GM21381 (cell line): ENCODE results near the gene IL1RAPL1.

Experiments
- ATAC-seq: cut with Tn5 transposase; IDR thresholded peaks from one replicate; pipeline ENCODE4 v1.9.1; 2021; ENCODE audit warnings: mild to moderate bottlenecking, moderate library complexity; ENCODE audit not compliant: unreplicated experiment

The IL1RAPL1 gene

GRCh38 chrX:28946846-28947245 is 359.6 kb downstream of the IL1RAPL1 start:
- no peak for ATAC-seq

- ATAC-seq: no peak
Observed at GRCh38 chrX:28960063-28960462, 372.8 kb downstream of the IL1RAPL1 start.

- no peak for ATAC-seq
Observed at GRCh38 chrX:28966331-28966730, 379.1 kb downstream of the IL1RAPL1 start.

- no peak for ATAC-seq
Observed at GRCh38 chrX:28969126-28969525, 381.9 kb downstream of the IL1RAPL1 start.

- ATAC-seq: no peak
Observed at GRCh38 chrX:28979877-28980276, 392.6 kb downstream of the IL1RAPL1 start.

GRCh38 chrX:28981952-28982351 is 394.7 kb downstream of the IL1RAPL1 start:
- no peak for ATAC-seq

- no peak for ATAC-seq
Observed at GRCh38 chrX:28988246-28988645, 401.0 kb downstream of the IL1RAPL1 start.

DNA sequence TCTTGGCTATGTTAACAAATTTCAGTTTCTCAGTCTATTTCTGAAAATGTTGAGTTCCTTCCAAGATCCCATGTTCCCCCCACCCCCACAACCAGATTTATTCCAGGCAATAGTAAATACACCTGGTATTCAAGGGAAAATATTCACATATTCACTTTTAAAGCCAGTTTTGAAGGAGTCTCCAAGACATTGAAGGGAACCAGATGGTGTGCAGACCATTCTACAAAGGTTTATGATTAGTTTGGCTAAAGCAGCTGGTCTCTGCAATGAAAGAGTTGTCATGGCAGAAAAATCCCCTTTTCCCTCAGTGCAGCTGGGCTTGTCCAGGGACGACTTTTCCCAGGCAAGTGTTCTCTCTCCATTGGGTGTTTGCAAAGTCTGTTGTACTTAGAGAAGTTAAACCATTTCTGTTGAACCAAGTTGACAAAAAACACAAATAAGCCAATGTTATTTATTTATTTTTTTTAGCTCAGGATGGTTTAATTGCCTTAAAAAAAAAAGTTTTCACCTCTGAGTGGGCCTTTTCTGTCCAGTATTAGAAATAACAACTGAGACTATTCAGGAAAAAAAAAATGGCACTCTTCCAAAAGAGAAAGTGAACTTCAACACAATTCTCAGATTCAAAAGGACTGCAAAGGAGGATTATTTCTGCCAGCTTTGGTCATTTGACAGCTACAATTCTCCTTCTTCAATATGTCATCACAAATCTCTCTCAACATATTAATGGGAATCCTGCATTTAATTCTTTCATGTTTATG is 410.6 kb downstream of the IL1RAPL1 start:
- ATAC-seq: no peak

GRCh38 chrX:28998609-28999135 is 411.4 kb downstream of the IL1RAPL1 start:
- no peak for ATAC-seq

GRCh38 chrX:29012867-29013266 is 425.6 kb downstream of the IL1RAPL1 start:
- no peak for ATAC-seq

GRCh38 chrX:29023207-29023606 is 436.0 kb downstream of the IL1RAPL1 start:
- no peak for ATAC-seq

DNA sequence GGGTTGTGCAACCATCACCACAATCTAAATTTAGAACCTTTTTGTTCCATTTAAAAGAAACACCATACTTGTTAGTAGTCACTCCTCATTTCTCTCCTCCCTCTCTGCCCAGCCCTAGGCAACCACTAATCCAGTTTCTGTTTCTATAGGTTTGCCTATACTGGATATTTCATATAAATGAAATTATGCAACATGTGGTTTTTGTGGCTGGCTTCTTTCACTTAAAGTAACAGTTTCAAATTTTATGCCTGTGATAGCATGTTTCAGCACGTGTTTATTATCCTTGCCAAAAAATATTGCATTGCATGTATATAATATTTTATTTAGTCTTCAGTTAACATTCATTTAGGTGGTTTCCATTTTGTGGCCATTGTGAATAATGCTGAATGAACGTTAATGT is 437.6 kb downstream of the IL1RAPL1 start:
- no peak for ATAC-seq

DNA sequence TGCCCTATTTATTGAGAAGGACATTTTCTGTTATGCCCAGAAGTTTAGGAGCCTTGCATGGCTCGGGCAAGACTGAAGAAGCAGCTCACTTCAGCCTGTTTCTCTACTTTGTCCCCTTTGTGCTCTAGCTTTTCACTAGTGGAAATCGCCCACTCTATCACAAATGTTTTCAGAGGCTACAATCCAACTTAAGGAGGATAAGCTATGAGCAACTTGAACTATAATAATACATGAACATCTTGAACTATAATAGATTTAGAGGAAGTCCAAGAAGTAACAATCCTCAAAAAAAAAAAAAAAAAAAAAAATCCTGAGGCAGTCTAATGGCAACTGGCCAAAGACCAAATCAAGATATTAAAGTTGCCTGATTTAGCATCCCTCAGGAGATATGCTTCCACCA is 452.3 kb downstream of the IL1RAPL1 start:
- no peak for ATAC-seq

DNA sequence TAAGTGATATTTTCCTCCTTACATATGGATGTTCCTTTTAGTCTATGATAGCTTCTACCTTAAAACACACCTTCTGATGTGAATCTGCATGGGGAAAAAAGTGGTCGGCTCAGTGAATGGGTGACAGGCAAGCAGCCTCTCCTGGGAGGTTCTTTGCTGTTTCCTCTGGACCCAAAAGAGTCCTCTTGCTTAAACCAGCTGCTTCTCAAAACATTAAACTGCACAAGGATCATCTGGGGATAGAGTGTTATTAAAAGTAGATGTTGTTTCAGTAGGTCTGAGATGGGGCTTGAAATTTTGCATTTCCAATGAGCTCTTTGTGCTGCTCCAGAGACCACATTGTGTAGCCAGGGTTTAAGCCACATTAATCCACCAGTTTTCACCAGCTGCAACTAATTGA is 452.9 kb downstream of the IL1RAPL1 start:
- ATAC-seq: no peak

DNA sequence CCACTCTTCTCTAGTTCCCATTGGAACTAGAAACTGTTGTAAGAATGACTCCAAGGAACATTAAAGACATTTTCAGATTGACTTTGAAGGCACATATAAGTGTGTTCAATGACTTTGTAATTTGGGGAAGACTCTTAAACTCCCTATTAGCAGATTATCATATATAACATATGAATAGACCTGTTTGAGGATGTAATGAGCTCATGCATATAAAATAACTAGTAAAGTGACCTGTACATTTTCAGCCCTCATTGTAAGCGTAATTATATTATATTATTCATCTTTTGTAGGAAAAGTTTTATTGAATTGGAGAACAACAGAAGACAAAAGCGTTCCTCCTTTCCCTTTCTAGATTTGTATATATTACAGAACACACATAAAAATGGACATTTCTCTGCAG is 455.1 kb downstream of the IL1RAPL1 start:
- no peak for ATAC-seq

- ATAC-seq: no peak
Observed at GRCh38 chrX:29043746-29044145, 456.5 kb downstream of the IL1RAPL1 start.

- ATAC-seq: no peak
Observed at GRCh38 chrX:29044423-29045184, 457.4 kb downstream of the IL1RAPL1 start.

GRCh38 chrX:29065477-29065876 is 478.2 kb downstream of the IL1RAPL1 start:
- ATAC-seq: no peak

DNA sequence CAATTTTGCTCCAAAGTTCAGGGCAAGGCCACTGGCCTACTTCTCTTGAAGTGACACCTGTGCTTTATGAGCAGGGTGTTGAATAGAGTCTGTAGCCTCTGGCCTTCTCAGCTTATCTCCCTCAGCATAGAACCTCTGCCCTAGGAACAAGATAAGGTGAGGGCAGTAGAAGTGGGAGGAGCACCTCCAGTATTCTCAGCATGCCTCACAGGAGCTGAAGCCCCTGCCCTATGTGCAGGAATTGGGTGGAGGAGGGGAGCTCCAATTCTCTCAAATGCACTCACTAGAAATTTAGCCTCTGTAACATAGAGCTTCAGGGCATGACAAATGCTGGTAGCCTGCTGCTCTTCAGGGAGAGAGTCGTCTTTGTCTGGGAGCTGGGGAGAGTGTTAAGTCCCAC is 479.3 kb downstream of the IL1RAPL1 start:
- no peak for ATAC-seq

GRCh38 chrX:29067351-29067750 is 480.1 kb downstream of the IL1RAPL1 start:
- no peak for ATAC-seq

- ATAC-seq: no peak
Observed at GRCh38 chrX:29071525-29072320, 484.5 kb downstream of the IL1RAPL1 start.
